GM12873 (cell line): ENCODE data around the gene HELZ.

Experiments used
- TF ChIP-seq, protein P1 (sequence below): IDR thresholded peaks from 2 replicates; pipeline ENCODE4 v1.5.1; 2012; ENCODE audit warnings: low read depth, mild to moderate bottlenecking, moderate library complexity, low read length, control low read depth; ENCODE audit not compliant: insufficient read depth; ENCODE audit errors: missing control alignments

HELZ gene

GRCh38 chr17:67283731-67284516, 38.9 kb upstream of the HELZ start:
- TF ChIP-seq, protein P1, sequence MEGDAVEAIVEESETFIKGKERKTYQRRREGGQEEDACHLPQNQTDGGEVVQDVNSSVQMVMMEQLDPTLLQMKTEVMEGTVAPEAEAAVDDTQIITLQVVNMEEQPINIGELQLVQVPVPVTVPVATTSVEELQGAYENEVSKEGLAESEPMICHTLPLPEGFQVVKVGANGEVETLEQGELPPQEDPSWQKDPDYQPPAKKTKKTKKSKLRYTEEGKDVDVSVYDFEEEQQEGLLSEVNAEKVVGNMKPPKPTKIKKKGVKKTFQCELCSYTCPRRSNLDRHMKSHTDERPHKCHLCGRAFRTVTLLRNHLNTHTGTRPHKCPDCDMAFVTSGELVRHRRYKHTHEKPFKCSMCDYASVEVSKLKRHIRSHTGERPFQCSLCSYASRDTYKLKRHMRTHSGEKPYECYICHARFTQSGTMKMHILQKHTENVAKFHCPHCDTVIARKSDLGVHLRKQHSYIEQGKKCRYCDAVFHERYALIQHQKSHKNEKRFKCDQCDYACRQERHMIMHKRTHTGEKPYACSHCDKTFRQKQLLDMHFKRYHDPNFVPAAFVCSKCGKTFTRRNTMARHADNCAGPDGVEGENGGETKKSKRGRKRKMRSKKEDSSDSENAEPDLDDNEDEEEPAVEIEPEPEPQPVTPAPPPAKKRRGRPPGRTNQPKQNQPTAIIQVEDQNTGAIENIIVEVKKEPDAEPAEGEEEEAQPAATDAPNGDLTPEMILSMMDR = no peak

DNA sequence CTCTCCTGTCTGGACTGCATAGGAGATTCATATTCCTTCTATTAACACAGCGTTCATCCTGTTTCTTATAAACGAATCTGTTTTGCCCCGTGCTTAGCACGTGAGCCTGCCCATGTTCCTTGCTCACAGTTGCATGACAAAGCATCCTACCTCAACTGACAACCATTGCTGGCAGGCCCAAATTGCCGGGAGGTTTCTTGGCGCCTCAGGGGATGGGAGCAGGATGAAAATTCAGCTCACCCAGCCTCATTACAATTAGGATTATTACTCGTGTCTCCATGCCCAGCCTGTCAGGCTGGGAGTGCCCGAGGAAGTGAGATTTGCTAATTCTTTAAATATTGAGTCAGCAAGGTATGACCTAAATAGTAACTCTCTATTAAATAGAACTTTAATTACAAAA, 36.7 kb upstream of the HELZ start:
- TF ChIP-seq, protein P1 = no peak

GRCh38 chr17:67281053-67281452, 36.1 kb upstream of the HELZ start:
- TF ChIP-seq, protein P1 = no peak

DNA sequence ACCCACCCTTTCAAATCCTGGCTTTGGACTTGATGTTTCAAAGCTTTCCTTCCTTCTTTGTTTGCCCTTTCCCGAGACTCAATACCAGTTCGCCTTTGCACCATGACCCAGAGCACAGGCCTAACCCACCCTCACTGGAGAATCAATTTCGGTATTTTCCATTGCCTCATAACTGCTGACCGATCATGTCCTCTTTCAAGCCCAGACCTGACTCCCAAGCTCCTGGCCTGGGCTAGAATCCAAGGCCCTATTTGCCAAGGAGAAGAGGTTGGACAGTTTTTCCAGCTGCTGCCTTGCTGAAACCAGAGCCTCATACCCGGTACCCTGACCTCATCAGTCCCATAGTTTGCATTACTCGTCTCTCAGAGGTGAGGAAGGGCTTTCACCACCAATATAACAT, 35.3 kb upstream of the HELZ start:
- TF ChIP-seq, protein P1 = no peak

GRCh38 chr17:67279115-67279514, 34.1 kb upstream of the HELZ start:
- TF ChIP-seq, protein P1 = no peak

DNA sequence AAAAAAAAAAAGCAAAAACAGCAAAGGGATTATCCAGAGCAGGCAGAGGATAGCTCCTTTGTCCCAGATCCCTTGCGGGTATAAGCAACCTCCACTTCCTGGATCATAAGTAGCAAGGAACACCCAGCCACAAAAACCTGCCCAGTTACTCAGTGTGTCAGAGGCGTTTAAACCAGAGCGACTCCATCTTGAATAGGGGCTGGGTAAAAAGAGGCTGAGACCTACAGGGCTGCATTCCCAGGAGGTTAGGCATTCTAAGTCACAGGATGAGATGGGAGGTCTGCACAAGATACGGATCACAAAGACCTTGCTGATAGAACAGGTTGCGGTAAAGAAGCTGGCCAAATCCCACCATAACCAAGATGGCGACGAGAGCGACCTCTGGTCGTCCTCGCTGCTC, 33.4 kb upstream of the HELZ start:
- TF ChIP-seq, protein P1 = no peak

- TF ChIP-seq, protein P1 = no peak
Observed at GRCh38 chr17:67276075-67276474, 31.1 kb upstream of the HELZ start.
